Pancreas (tissue), 10 donors: ENCODE measurements around the gene PPIP5K2. TPM values are rescaled to one million over a fixed set of nuclear protein-coding genes. Genes with fewer than 3 reads are reported as not detected.
A peak's percentile ranks its signal among the peaks of the same experiment; 100 is the strongest.

Source experiments
- ATAC-seq, 4 donors: fragments of 200-7000 bp; cut with Tn5 transposase; one replicate each; pipeline versions ENCODE4 v1.8.0 to v1.9.1; 2020; ENCODE audit warnings: mild to moderate bottlenecking in 4 of 4, moderate library complexity in 4 of 4
- DNase-seq, 6 donors: peaks; one replicate each; pipeline ENCODE4 v3.0.0-alpha.2; 2020
- FAIRE-seq: peaks from 2 replicates; lab custom pipeline; 2012; peaks lifted over from hg19 to GRCh38; lab: Jason Lieb, UNC
- H3K27ac ChIP-seq, 4 donors: fragments of 200-600 bp; sonication (generic); 1 replicate in 3 of 4; 2 replicates in 1 of 4; pipeline versions ENCODE4 v1.5.0 to v1.8.0; 2020
- H3K27me3 ChIP-seq, 4 donors: fragments of 200-600 bp; one replicate each; pipeline ENCODE4 v1.8.0; 2021
- H3K36me3 ChIP-seq, 3 donors: fragments of 200-600 bp; sonication (generic) in 1 of 3; one replicate each; pipeline versions ENCODE4 v1.5.0 to v1.8.0; 2020 to 2021
- H3K4me1 ChIP-seq, 3 donors: fragments of 200-600 bp; one replicate each; pipeline ENCODE4 v1.8.0; 2021
- H3K4me3 ChIP-seq, 4 donors: fragments of 200-600 bp; sonication (generic) in 2 of 4; one replicate each; pipeline versions ENCODE4 v1.5.0 to v1.8.0; 2020 to 2021
- H3K9me3 ChIP-seq, 4 donors: fragments of 200-600 bp; one replicate each; pipeline ENCODE4 v1.8.0; 2021
- CTCF ChIP-seq, 4 donors: fragments of 200-600 bp; sonication (generic) in 3 of 4; IDR thresholded peaks; one replicate each; pipeline versions ENCODE4 v1.5.0 to v1.8.0; 2021; ENCODE audit warnings: antibody characterized with exemption in 4 of 4
- WGBS, 2 donors: extraction: QIAGEN DNeasy Blood & Tissue Kit; methylation state at CpG; one replicate each; pipeline ENCODE4 v1.1.7; 2013; 5-methylcytosine and 5-hydroxymethylcytosine counted together
- intact Hi-C, 3 donors: fragments of 100-400 bp; cut with DNase I; formaldehyde crosslinking; loops; one replicate each; pipeline versions ENCODE4 v1.11.1 to v1.14.2; 2022
- polyA plus RNA-seq, 2 donors: library from polyadenylated mRNA; stranded (reverse); fragments of 200-250 nt; gene quantifications; one replicate each; pipeline ENCODE4 v1.2.3, GENCODE V29; 2013
- total RNA-seq, 6 donors: library from RNA; stranded (reverse); fragmentation: NEBNext Ultra II Directional in 4 of 6; extraction: Animal tissue kit (Norgen Biotek cat#: 25700) in 4 of 6; gene quantifications; one replicate each; pipeline versions ENCODE4 v1.2.1 to v1.2.4, GENCODE V29; 2021 to 2023
- donor health status: healthy with polysubstance abuse.
- donor health status: DM: no; HTN: no; CAD: no; lungs with moderate emphysema.
- donor health status: DM: no; HTN: no; CAD: no.
- donor health status: control.
- donor health status: control.
- donor health status: Bipolar disorder and iron deficiency.
- donor health status: DM: yes; HTN: yes; CAD: no.
- donor health status: DM: no; HTN: no; CAD: no.
- donor health status: DM: no; HTN: no; CAD: no.
- donor health status: DM: yes; HTN: yes; CAD: no.

Gene PPIP5K2
- total and polyA plus RNA-seq, 8 donors = 13.5 to 35.2 (median 22.4) TPM

GRCh38 chr5:103110403-103110802, 9.7 kb upstream of the PPIP5K2 start:
- intact Hi-C loops = no loop called here
- 96 to 100% methylated on average over 2 of the region's 2 CpGs for WGBS, 2 donors
- Histone ChIP-seq H3K27ac (no peak overlapping the region), H3K27me3 (no peaks in the 10 kb centered on the region), H3K4me1 (no peaks in the 10 kb centered on the region), H3K4me3 (no peak overlapping the region), H3K36me3 (no peaks in the 10 kb centered on the region), H3K9me3 (no peaks in the 10 kb centered on the region)
- ATAC-seq = no peak
- no peak for DNase-seq
- no peak for FAIRE-seq
- no peak for TF ChIP-seq CTCF (IDR thresholded peaks at IDR 0.05)

GRCh38 chr5:103111468-103111867, 8.6 kb upstream of the PPIP5K2 start:
- intact Hi-C loops = no loop called here
- ATAC-seq (peak in 2 of 4 donors; percentile 20 to 43), FAIRE-seq (no peak), DNase-seq (no peak)
- Histone ChIP-seq H3K36me3 (no peaks in the 10 kb centered on the region), H3K27me3 (no peaks in the 10 kb centered on the region), H3K27ac (no peak overlapping the region), H3K4me3 (no peak overlapping the region), H3K9me3 (no peaks in the 10 kb centered on the region), H3K4me1 (peaks cover 0 to 2% (median 0%) of the 10 kb centered on the region in 3 donors)
- WGBS, 2 donors = 84 to 91% methylated on average over 2 of the region's 2 CpGs
- TF ChIP-seq CTCF (IDR thresholded peaks at IDR 0.05) = no peak

- Histone ChIP-seq H3K27me3 (no peaks in the 10 kb centered on the region), H3K4me1 (peaks cover 0 to 10% (median 4%) of the 10 kb centered on the region in 3 donors), H3K9me3 (no peaks in the 10 kb centered on the region), H3K36me3 (no peaks in the 10 kb centered on the region), H3K27ac (no peak overlapping the region), H3K4me3 (no peak overlapping the region)
- intact Hi-C loops = no loop called here
- FAIRE-seq (no peak), ATAC-seq (no peak), DNase-seq (no peak)
- 88 to 89% methylated on average over 2 of the region's 2 CpGs for WGBS, 2 donors
- no peak for TF ChIP-seq CTCF (IDR thresholded peaks at IDR 0.05)
Observed at GRCh38 chr5:103112910-103113309, 7.2 kb upstream of the PPIP5K2 start.

GRCh38 chr5:103114440-103114839, 5.7 kb upstream of the PPIP5K2 start:
- Histone ChIP-seq H3K36me3 (no peaks in the 10 kb centered on the region), H3K4me3 (no peak overlapping the region), H3K27ac (no peak overlapping the region), H3K27me3 (no peaks in the 10 kb centered on the region), H3K9me3 (no peaks in the 10 kb centered on the region), H3K4me1 (peaks cover 0 to 16% (median 10%) of the 10 kb centered on the region in 3 donors)
- no peak for TF ChIP-seq CTCF (IDR thresholded peaks at IDR 0.05)
- FAIRE-seq (no peak), ATAC-seq (no peak), DNase-seq (no peak)
- 81 to 88% methylated on average over 2 of the region's 2 CpGs for WGBS, 2 donors
- intact Hi-C loops = no loop called here

- peaks cover 0 to 25% (median 21%) of the 10 kb centered on the region in 3 donors for H3K4me1 ChIP-seq
- H3K27ac ChIP-seq = no peak overlapping the region
- ATAC-seq (no peak), DNase-seq (no peak), FAIRE-seq (no peak)
- no peak overlapping the region for H3K4me3 ChIP-seq
- H3K36me3 ChIP-seq = no peaks in the 10 kb centered on the region
- WGBS, 2 donors = 55 to 58% methylated on average over 4 of the region's 4 CpGs
- no peaks in the 10 kb centered on the region for H3K27me3 ChIP-seq
- no peak for TF ChIP-seq CTCF (IDR thresholded peaks at IDR 0.05)
- intact Hi-C loops = no loop called here
- H3K9me3 ChIP-seq = no peaks in the 10 kb centered on the region
Observed at GRCh38 chr5:103117471-103117991, 2.6 kb upstream of the PPIP5K2 start.
